SIG-M5 treated with dmso at 0.1 percent for 504 hours (cell line): Measurements from ENCODE around the gene FHOD3.
"Not testable (repeated sequence)": the region's sequence is repeated elsewhere in the genome, so short reads cannot be mapped to it uniquely, and the experiment has no call there.

Experiments used
- DNase-seq: peaks from one replicate; lab custom pipeline; 2025; ENCODE audit not compliant: unreplicated experiment; lab: John Stamatoyannopoulos, UW

The FHOD3 gene

DNA sequence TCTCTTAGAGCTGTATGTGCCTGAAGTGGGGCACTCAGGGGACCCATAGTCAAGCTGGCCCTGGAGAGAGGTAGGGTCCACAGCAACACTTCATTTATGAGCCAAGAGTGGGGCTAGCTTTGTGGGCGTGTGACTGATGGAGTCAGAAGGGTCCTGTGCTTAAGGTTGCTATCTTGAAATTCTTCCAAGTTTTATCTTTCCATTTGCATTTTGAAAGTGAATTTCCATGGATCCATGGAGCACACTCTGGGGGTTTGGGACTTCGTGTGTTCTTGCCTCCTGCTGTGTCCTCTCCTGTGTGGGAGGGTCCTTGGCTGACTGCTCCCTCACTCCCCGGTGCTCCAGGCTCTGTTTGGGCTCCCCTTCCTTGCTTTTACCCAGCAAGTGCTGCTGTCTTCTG is 50.8 kb downstream of the FHOD3 start:
- no peak for DNase-seq

DNA sequence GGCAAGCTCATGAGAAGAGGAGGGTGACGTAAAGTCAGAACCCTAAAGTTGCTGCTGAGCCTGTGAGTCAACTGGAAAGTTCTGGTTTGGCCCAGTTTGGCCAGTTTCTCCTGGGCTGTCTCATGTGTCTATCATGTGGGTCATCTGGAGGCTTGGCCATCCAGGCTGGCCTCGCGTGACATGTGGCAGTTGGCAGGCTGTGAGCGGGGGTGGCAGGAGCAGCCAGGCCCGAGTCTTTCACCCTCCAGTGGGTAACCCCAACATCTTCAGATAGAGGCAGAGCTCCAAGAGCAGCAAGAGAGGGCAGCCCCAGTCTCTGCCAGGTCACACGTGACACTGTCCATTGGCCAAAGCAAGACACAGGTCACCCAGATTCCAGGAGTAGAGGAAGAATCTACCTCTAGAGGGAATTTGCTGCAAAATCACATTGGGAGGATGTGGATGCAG is 51.5 kb downstream of the FHOD3 start:
- no peak for DNase-seq

DNA sequence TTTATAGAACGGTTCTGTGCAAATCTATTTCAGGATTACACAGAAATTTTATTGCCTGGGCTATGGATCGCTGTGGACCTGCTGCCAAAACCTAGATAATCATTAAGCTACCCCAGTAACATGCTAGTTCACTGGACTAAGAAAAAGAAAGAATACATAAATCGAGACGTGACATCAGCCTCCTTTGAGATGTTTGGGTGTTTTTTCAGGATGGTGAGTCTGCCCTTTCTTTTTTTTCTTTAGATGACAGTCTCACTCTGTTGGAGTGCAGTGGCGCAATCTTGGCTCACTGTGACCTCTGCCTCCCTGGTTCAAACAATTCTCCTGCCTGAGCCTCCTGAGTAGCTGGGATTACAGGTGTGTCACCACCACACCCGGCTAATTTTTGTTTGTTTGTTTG is 52.0 kb downstream of the FHOD3 start:
- DNase-seq: no peak

GRCh38 chr18:36350251-36350651 is 52.7 kb downstream of the FHOD3 start:
- no peak for DNase-seq

GRCh38 chr18:36350839-36351469 is 53.4 kb downstream of the FHOD3 start:
- no peak for DNase-seq

DNA sequence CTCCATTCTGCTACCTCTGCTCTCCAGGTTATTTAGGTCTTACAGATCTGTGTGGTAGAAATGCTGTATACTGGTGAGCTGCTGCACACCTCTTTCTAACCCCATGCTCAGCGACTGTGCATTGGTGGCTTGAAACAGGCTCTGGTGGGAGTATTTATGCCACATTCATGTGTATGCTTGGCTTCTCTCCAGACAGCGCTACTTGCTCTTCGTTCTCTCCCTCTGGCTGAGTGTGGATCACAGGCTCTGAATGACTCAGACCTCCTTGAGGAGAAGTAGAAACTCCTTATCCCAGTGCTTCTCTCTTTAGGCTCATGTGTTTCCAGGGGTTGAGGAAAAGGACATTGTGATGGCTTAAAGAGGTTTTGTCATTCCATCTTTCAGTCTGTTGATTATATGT is 54.9 kb downstream of the FHOD3 start:
- DNase-seq: no peak

GRCh38 chr18:36354989-36355388 is 57.5 kb downstream of the FHOD3 start:
- peak; percentile 0 for DNase-seq

GRCh38 chr18:36355511-36355910 is 58.0 kb downstream of the FHOD3 start:
- DNase-seq: no peak

DNA sequence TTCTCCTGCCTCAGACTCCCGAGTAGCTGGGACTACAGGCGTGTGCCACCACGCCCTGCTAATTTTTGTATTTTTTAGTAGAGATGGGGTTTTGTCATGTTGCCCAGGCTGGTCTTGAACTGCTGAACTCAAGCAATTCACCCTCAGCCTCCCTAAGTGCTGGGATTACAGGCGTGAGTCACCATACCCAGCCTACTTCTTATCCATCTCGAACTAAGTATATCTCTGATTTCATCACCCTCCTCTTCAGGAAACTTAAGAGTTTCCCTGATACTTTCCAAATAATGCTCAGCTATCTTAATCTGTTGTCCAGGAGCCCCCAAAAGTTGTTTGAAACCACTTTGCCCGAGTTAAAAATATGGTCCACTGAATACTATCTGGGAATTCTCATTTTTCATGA is 59.2 kb downstream of the FHOD3 start:
- not testable (repeated sequence) for DNase-seq

DNA sequence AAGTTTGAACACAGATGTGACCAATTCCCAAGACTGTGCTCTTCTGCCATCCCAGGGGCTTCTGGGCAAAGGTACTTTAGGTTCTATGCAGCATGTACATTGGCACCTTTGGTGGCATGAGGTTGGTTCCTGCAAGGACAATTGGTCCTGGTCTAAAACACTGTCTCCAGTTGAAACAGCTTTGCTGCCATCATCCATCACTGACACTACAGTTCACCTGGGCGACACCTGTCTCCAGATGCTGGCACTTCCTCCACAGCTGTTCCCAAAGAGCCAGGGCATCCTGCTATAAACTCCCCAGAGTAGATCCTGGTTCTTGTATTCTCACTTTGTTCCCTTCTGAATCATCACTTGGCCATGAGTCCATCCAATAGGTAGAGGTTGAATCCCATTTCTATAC is 60.6 kb downstream of the FHOD3 start:
- no peak for DNase-seq

GRCh38 chr18:36360256-36360909 is 62.9 kb downstream of the FHOD3 start:
- no peak for DNase-seq

GRCh38 chr18:36364911-36365624 is 67.6 kb downstream of the FHOD3 start:
- DNase-seq: no peak

DNA sequence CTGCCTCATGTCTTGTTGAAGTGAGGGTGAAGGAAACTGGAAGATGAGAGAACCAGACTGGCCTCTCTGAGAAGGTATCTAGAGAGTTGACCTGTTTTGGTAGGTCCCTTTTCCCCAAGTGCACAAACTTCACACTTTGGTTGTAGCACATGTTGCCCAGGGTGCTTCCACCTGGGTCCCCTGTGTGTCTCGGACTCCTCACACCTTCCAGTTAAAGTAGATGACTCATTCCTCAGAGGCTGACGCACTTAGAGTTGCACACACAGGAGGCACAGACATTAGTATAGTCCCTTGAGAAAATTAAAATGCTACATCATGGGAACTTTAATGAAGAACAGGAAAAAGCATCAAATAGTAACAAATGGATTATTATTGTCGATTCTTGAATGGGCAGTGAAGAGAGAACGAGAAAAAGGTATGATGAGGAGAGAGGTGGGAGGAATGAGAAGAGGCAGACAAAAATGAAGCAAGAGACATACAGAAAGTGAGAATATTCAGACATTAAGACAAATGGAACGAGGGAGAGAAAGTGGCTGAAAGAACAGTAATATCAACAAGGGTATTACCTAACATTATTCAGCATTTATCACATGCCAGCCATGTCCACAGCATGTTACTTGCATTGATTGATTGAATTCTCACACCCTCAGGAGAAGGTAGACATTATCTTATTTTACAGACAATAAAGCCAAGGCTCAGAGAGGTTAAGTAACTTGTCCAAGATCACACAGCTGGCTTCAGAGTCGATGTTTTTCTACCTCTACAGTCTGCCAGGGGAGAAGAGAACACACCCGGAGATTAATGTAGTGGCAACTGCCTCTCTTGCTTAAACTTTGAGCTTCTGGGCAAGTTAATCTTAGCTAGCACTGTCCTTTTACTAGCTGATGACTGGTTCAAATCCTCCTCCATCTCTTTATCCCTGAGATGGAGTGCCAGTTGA is 68.6 kb downstream of the FHOD3 start:
- no peak for DNase-seq

- no peak for DNase-seq
These were observed 69.7 kb downstream of the FHOD3 start for GRCh38 chr18:36366994-36367839.

- no peak for DNase-seq
These were observed 71.4 kb downstream of the FHOD3 start for GRCh38 chr18:36368889-36369288.

- DNase-seq: peak; percentile 28
These were observed 75.4 kb downstream of the FHOD3 start for GRCh38 chr18:36372903-36373311.

- DNase-seq: no peak
These were observed 76.7 kb downstream of the FHOD3 start for GRCh38 chr18:36374262-36374661.

DNA sequence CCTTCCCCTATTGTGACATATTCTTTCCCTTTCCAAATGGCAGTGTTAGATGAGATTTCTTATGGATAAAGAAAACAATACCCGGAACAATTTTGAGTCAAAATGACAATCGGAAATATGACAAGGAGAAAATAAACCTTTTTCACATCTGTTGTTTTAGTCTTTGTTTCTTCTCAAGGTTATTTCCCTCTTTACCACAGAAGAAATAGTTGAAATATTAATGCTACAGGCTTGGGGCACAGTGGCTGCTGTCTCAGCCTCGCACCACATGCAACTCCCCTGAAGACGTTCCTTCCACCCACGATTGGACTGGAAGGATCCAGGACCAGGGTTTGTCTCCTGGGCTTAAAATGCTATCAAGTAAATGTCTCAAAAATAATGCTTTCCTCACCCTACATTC is 77.6 kb downstream of the FHOD3 start:
- no peak for DNase-seq

DNA sequence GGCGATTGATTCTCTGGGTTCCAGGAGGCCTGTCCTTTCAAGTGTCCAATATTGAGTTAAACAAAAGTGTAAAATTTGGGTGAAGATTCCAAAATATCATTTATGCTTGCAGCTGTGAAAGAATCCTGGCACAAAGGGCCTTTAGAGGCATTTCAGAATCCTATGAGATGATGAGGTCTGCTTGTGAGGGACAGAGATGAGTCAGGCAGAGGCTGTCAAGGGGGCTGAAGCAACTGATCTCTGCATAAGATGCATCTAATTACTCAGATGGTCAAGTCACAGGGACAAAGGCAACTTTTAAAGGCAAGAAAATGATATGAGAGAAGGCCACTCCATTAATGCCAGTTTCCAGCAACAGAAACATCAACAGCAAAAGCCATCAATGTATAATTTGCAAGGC is 78.8 kb downstream of the FHOD3 start:
- no peak for DNase-seq

- DNase-seq: no peak
These were observed 80.1 kb downstream of the FHOD3 start for GRCh38 chr18:36377626-36378025.
